A673 (cell line): ENCODE measurements around the gene GPC6.

Source experiments
- CTCF ChIP-seq: fragments of 300-800, 200-600 bp; sonication (generic); conservative IDR thresholded peaks from 2 replicates; pipeline ENCODE4 v1.5.1; 2017; ENCODE audit warnings: low read depth, mild to moderate bottlenecking, antibody characterized with exemption, low read length, moderate library complexity, mixed read lengths
- EZH2 ChIP-seq: fragments of 200-600 bp; sonication (generic); IDR thresholded peaks from 2 replicates; pipeline ENCODE4 v1.6.1; 2017; ENCODE audit warnings: borderline replicate concordance, low read depth, mild to moderate bottlenecking, mixed read lengths, antibody characterized with exemption, low read length; ENCODE audit not compliant: poor library complexity, severe bottlenecking

GRCh38 chr13:94214121-94214520, 987.5 kb downstream of the GPC6 start:
- TF ChIP-seq CTCF, result no peak
- TF ChIP-seq EZH2, result no peak
